ENCODE data around the gene CNNM3.

DNA sequence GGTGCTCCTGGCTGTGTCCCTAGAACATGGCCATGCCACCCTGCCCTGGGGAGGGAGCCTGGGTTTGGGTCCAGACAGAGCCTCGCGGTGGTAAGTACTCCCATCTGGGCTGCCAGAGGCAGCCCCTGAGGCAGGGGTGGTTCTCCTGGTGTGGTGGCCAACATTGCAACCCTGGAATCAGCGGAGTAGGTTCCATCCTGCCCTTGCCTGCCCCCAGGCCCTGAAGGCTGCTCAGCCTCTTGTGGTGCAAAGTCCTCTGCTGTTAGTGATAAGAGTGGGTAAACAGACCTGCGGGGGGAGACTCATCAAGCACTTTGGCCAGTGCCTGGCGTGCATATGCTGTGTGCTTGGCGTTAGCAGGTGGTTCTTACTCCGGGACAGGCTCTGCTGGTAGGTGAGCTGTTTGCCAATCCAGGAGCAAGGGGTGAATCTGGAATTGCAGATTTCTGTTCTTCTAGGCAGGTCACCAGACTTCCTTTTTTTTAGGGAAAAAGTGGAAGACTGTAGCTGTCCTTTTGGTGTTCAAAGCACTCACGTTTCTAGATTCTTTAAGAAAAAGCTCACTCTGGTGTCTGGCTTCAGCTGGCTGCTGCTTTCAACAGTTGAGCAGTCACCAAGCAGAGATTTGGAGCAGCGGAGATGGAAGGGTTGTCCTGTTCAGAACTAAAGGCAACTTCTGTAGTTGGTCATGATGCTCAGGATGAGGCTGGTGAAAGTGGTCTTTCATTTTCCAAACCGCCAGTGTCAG is 3.2 kb downstream of the CNNM3 start:
- TF ChIP-seq, protein P1, sequence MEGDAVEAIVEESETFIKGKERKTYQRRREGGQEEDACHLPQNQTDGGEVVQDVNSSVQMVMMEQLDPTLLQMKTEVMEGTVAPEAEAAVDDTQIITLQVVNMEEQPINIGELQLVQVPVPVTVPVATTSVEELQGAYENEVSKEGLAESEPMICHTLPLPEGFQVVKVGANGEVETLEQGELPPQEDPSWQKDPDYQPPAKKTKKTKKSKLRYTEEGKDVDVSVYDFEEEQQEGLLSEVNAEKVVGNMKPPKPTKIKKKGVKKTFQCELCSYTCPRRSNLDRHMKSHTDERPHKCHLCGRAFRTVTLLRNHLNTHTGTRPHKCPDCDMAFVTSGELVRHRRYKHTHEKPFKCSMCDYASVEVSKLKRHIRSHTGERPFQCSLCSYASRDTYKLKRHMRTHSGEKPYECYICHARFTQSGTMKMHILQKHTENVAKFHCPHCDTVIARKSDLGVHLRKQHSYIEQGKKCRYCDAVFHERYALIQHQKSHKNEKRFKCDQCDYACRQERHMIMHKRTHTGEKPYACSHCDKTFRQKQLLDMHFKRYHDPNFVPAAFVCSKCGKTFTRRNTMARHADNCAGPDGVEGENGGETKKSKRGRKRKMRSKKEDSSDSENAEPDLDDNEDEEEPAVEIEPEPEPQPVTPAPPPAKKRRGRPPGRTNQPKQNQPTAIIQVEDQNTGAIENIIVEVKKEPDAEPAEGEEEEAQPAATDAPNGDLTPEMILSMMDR (IDR thresholded peaks at IDR 0.05) = no peak
- TF ChIP-seq POLR2A (IDR thresholded peaks at IDR 0.05) = no peak
